Iris pigment epithelial cell (primary cell): ENCODE results near the gene ALDH1L1.

Experiments
- DNase-seq: peaks from one replicate; pipeline ENCODE4 v3.0.0-alpha.2; 2011; ENCODE audit warnings: low read depth

The ALDH1L1 gene

GRCh38 chr3:126134219-126134975 lies 46.0 kb downstream of the ALDH1L1 start:
- peak; percentile 38 for DNase-seq

- no peak for DNase-seq
These were observed 46.8 kb downstream of the ALDH1L1 start for GRCh38 chr3:126133606-126134005.

- peak; percentile 20 for DNase-seq
These were observed 47.5 kb downstream of the ALDH1L1 start for GRCh38 chr3:126132751-126133511.

- DNase-seq, result no peak
These were observed 48.3 kb downstream of the ALDH1L1 start for GRCh38 chr3:126131881-126132750.

GRCh38 chr3:126130981-126131745 lies 49.2 kb downstream of the ALDH1L1 start:
- DNase-seq, result no peak

GRCh38 chr3:126130081-126130855 lies 50.1 kb downstream of the ALDH1L1 start:
- DNase-seq, result no peak

GRCh38 chr3:126129398-126129891 lies 50.9 kb downstream of the ALDH1L1 start:
- peak; percentile 35 for DNase-seq

GRCh38 chr3:126128504-126129397 lies 51.6 kb downstream of the ALDH1L1 start:
- DNase-seq, result no peak

GRCh38 chr3:126127904-126128303 lies 52.5 kb downstream of the ALDH1L1 start:
- no peak for DNase-seq

GRCh38 chr3:126127452-126127851 lies 52.9 kb downstream of the ALDH1L1 start:
- DNase-seq, result no peak

- no peak for DNase-seq
These were observed 53.5 kb downstream of the ALDH1L1 start for GRCh38 chr3:126126811-126127431.

- no peak for DNase-seq
These were observed 54.1 kb downstream of the ALDH1L1 start for GRCh38 chr3:126126286-126126685.

GRCh38 chr3:126125781-126126251 lies 54.6 kb downstream of the ALDH1L1 start:
- DNase-seq, result no peak

GRCh38 chr3:126125341-126125740 lies 55.0 kb downstream of the ALDH1L1 start:
- no peak for DNase-seq

GRCh38 chr3:126124896-126125295 lies 55.5 kb downstream of the ALDH1L1 start:
- DNase-seq, result no peak

- no peak for DNase-seq
These were observed 56.1 kb downstream of the ALDH1L1 start for GRCh38 chr3:126124148-126124868.

- no peak for DNase-seq
These were observed 58.8 kb downstream of the ALDH1L1 start for GRCh38 chr3:126121632-126122031.

- DNase-seq, result no peak
These were observed 59.3 kb downstream of the ALDH1L1 start for GRCh38 chr3:126121074-126121473.
